Neural progenitor cell (in vitro differentiated cells): ENCODE measurements around the gene NDST1. TPM values are rescaled to one million over a fixed set of nuclear protein-coding genes. Genes with fewer than 3 reads are reported as not detected.

Experiments used
- DNase-seq: peaks from one replicate; pipeline ENCODE4 v3.0.0-alpha.2; 2016; ENCODE audit warnings: low spot score
- H2AFZ ChIP-seq: fragments of 200-600 bp; sonication (generic); replicated peaks from 2 replicates; pipeline ENCODE4 v1.6.1; 2016; ENCODE audit warnings: antibody characterized with exemption
- H3F3A ChIP-seq: fragments of 200-600 bp; sonication (generic); 2 replicates; pipeline ENCODE4 v1.6.1; 2016; ENCODE audit warnings: antibody characterized with exemption, low read depth
- H3K27ac ChIP-seq: fragments of 200-600 bp; sonication (generic); 2 replicates; pipeline ENCODE4 v1.5.1; 2016; ENCODE audit warnings: mild to moderate bottlenecking
- H3K27me3 ChIP-seq: fragments of 200-600 bp; sonication (generic); 2 replicates; pipeline ENCODE4 v1.6.1; 2016; ENCODE audit warnings: mild to moderate bottlenecking, moderate library complexity
- H3K36me3 ChIP-seq: fragments of 200-600 bp; sonication (generic); 2 replicates; pipeline ENCODE4 v1.5.1; 2016
- H3K4me1 ChIP-seq: fragments of 200-600 bp; sonication (generic); 2 replicates; pipeline ENCODE4 v1.6.1; 2016; ENCODE audit warnings: mixed run types
- H3K4me2 ChIP-seq: fragments of 200-600 bp; sonication (generic); 2 replicates; pipeline ENCODE4 v1.6.1; 2016
- H3K4me3 ChIP-seq: fragments of 200-600 bp; sonication (generic); 2 replicates; pipeline ENCODE4 v1.5.1; 2016
- H3K79me2 ChIP-seq: fragments of 200-600 bp; sonication (generic); 2 replicates; pipeline ENCODE4 v1.6.1; 2016; ENCODE audit warnings: low read depth
- H3K9ac ChIP-seq: fragments of 200-600 bp; sonication (generic); 2 replicates; pipeline ENCODE4 v1.6.1; 2016
- H3K9me3 ChIP-seq: fragments of 200-600 bp; sonication (generic); 2 replicates; pipeline ENCODE4 v1.5.1; 2016; ENCODE audit warnings: low read depth
- H4K20me1 ChIP-seq: fragments of 200-600 bp; sonication (generic); 2 replicates; pipeline ENCODE4 v1.6.1; 2016; ENCODE audit warnings: low read depth
- H3K27ac Mint-ChIP-seq: 3 replicates; pipeline ENCODE4 v1.8.0; 2021; ENCODE audit warnings: mixed read lengths
- H3K27me3 Mint-ChIP-seq: 2 replicates; pipeline ENCODE4 v1.8.0; 2022; ENCODE audit warnings: low read depth, mild to moderate bottlenecking, inconsistent platforms, moderate library complexity, mixed read lengths; ENCODE audit not compliant: insufficient read depth
- H3K36me3 Mint-ChIP-seq: 3 replicates; pipeline ENCODE4 v1.8.0; 2021; ENCODE audit warnings: mixed read lengths
- H3K4me1 Mint-ChIP-seq: 3 replicates; pipeline ENCODE4 v1.8.0; 2021; ENCODE audit warnings: mixed read lengths
- H3K4me3 Mint-ChIP-seq: 3 replicates; pipeline ENCODE4 v1.8.0; 2021; ENCODE audit warnings: mild to moderate bottlenecking, moderate library complexity, mixed read lengths
- H3K9me3 Mint-ChIP-seq: 3 replicates; pipeline ENCODE4 v1.8.0; 2020; ENCODE audit warnings: mixed read lengths
- CTCF ChIP-seq: fragments of 200-600 bp; sonication (generic); IDR thresholded peaks from 2 replicates; pipeline ENCODE4 v1.5.1; 2017; ENCODE audit warnings: antibody characterized with exemption, mild to moderate bottlenecking
- EZH2 ChIP-seq: fragments of 200-600 bp; sonication (generic); IDR thresholded peaks from 2 replicates; pipeline ENCODE4 v1.6.1; 2017; ENCODE audit warnings: antibody characterized with exemption, mild to moderate bottlenecking, moderate library complexity
- EZH2phosphoT487 ChIP-seq: fragments of 200-600 bp; sonication (generic); IDR thresholded peaks from 2 replicates; pipeline ENCODE4 v1.6.1; 2017; ENCODE audit warnings: antibody characterized with exemption
- total RNA-seq: library from RNA; depleted of rRNA; stranded (reverse); fragments of >200 nt; gene quantifications from 2 replicates; pipeline ENCODE4 v1.2.3, GENCODE V29; 2015; ENCODE audit warnings: low replicate concordance

The NDST1 gene
- total RNA-seq, 1 donor from 2014 or later = 22.9 TPM

- H3K4me3 Mint-ChIP-seq = no peak overlapping the region
- peaks cover 2% of the 10 kb centered on the region for H3K27me3 Mint-ChIP-seq
These were observed 53.8 kb downstream of the NDST1 start for GRCh38 chr5:150561571-150562275.

GRCh38 chr5:150562832-150563231 lies 54.9 kb downstream of the NDST1 start:
- H3K36me3 Mint-ChIP-seq = no peaks in the 10 kb centered on the region
- no peaks in the 10 kb centered on the region for H3K27me3 ChIP-seq
- peak; percentile 40 for DNase-seq
- H3K4me1 Mint-ChIP-seq = peaks cover 8% of the 10 kb centered on the region
- H3K4me1 ChIP-seq = no peaks in the 10 kb centered on the region
- no peak overlapping the region for H3K9ac ChIP-seq
- H3K27ac ChIP-seq = no peak overlapping the region
- TF ChIP-seq EZH2 = no peak
- peak; percentile 66 for TF ChIP-seq CTCF
- no peaks in the 10 kb centered on the region for H3K79me2 ChIP-seq
- peaks cover 9% of the 10 kb centered on the region for H3F3A ChIP-seq
- no peaks in the 10 kb centered on the region for H3K9me3 ChIP-seq
- no peak overlapping the region for H3K27ac Mint-ChIP-seq
- no peak overlapping the region for H3K4me3 Mint-ChIP-seq
- H4K20me1 ChIP-seq = no peaks in the 10 kb centered on the region
- no peak overlapping the region for H3K4me3 ChIP-seq
- H3K4me2 ChIP-seq = no peak overlapping the region
- no peak overlapping the region for H2AFZ ChIP-seq
- H3K9me3 Mint-ChIP-seq = no peaks in the 10 kb centered on the region
- H3K36me3 ChIP-seq = no peaks in the 10 kb centered on the region
- peaks cover 2% of the 10 kb centered on the region for H3K27me3 Mint-ChIP-seq

More at GRCh38 chr5:150561571-150562275, 53.8 kb downstream of the NDST1 start:
- H3K4me1 ChIP-seq = no peaks in the 10 kb centered on the region
- no peak overlapping the region for H3K9ac ChIP-seq
- Mint-ChIP-seq H3K27ac (no peak overlapping the region), H3K4me1 (peaks cover 8% of the 10 kb centered on the region), H3K9me3 (no peaks in the 10 kb centered on the region), H3K36me3 (peaks cover under 1% of the 10 kb centered on the region)
- TF ChIP-seq EZH2 (no peak), EZH2phosphoT487 (no peak), CTCF (no peak)
- H3K36me3 ChIP-seq = no peaks in the 10 kb centered on the region
- no peak overlapping the region for H3K4me2 ChIP-seq
- no peak overlapping the region for H3K27ac ChIP-seq
- no peaks in the 10 kb centered on the region for H3K27me3 ChIP-seq
- H2AFZ ChIP-seq = no peak overlapping the region
- H4K20me1 ChIP-seq = no peaks in the 10 kb centered on the region
- H3K79me2 ChIP-seq = no peaks in the 10 kb centered on the region
- peaks cover 9% of the 10 kb centered on the region for H3F3A ChIP-seq
- H3K4me3 ChIP-seq = no peak overlapping the region
- no peaks in the 10 kb centered on the region for H3K9me3 ChIP-seq
- no peak for DNase-seq

GRCh38 chr5:150565868-150566267 lies 57.9 kb downstream of the NDST1 start:
- no peaks in the 10 kb centered on the region for H3F3A ChIP-seq
- no peak overlapping the region for H3K4me2 ChIP-seq
- H3K36me3 ChIP-seq = no peaks in the 10 kb centered on the region
- Mint-ChIP-seq H3K4me1 (peaks cover 1% of the 10 kb centered on the region), H3K9me3 (no peaks in the 10 kb centered on the region), H3K4me3 (no peak overlapping the region), H3K36me3 (no peaks in the 10 kb centered on the region), H3K27me3 (peaks cover 4% of the 10 kb centered on the region), H3K27ac (no peak overlapping the region)
- H3K79me2 ChIP-seq = no peaks in the 10 kb centered on the region
- no peaks in the 10 kb centered on the region for H3K4me1 ChIP-seq
- no peak overlapping the region for H2AFZ ChIP-seq
- H3K9me3 ChIP-seq = no peaks in the 10 kb centered on the region
- no peaks in the 10 kb centered on the region for H4K20me1 ChIP-seq
- H3K27me3 ChIP-seq = no peaks in the 10 kb centered on the region
- no peak overlapping the region for H3K4me3 ChIP-seq
- H3K27ac ChIP-seq = no peak overlapping the region
- no peak overlapping the region for H3K9ac ChIP-seq
- TF ChIP-seq EZH2 = no peak
- no peak for TF ChIP-seq CTCF
- TF ChIP-seq EZH2phosphoT487 = no peak
- no peak for DNase-seq
